ENCODE results near the gene TTLL6. TPM values are rescaled to one million over a fixed set of nuclear protein-coding genes. Genes with fewer than 3 reads are reported as not detected.

The TTLL6 gene
- total RNA-seq, 1 donor from 2014 or later: not detected

- peak overlapping the region; percentile 74 for H3K27ac Mint-ChIP-seq
- intact Hi-C loops (cut with micrococcal nuclease): loop anchor here (2.0 to 10.0 kb wide), 7 partner anchors 24 to 1240 kb away; partner anchors contain the start of genes DLX4 and IGF2BP1
- peaks cover 94% of the 10 kb centered on the region for H3K27me3 Mint-ChIP-seq
- H3K9me3 Mint-ChIP-seq: no peaks in the 10 kb centered on the region
- peak; percentile 92 for DNase-seq
- H3K36me3 Mint-ChIP-seq (ENCODE audit: low read depth): no peaks in the 10 kb centered on the region
- peaks cover 14% of the 10 kb centered on the region for H3K4me1 Mint-ChIP-seq
- peak overlapping the region; percentile 3 for H3K4me3 Mint-ChIP-seq
Measured at GRCh38 chr17:48724251-48725003, 92.6 kb downstream of the TTLL6 start.

- Mint-ChIP-seq H3K27ac (peak overlapping the region; percentile 29), H3K9me3 (no peaks in the 10 kb centered on the region), H3K4me3 (peak overlapping the region; percentile 3), H3K27me3 (peaks cover 93% of the 10 kb centered on the region), H3K36me3 (ENCODE audit: low read depth) (no peaks in the 10 kb centered on the region), H3K4me1 (peaks cover 12% of the 10 kb centered on the region)
- intact Hi-C loops (cut with micrococcal nuclease): loop anchor here (2.0 to 10.0 kb wide), 7 partner anchors 25 to 1241 kb away; partner anchors contain the start of genes DLX4 and IGF2BP1
- DNase-seq: peak; percentile 73
Measured at GRCh38 chr17:48723423-48724250, 93.4 kb downstream of the TTLL6 start.

DNA sequence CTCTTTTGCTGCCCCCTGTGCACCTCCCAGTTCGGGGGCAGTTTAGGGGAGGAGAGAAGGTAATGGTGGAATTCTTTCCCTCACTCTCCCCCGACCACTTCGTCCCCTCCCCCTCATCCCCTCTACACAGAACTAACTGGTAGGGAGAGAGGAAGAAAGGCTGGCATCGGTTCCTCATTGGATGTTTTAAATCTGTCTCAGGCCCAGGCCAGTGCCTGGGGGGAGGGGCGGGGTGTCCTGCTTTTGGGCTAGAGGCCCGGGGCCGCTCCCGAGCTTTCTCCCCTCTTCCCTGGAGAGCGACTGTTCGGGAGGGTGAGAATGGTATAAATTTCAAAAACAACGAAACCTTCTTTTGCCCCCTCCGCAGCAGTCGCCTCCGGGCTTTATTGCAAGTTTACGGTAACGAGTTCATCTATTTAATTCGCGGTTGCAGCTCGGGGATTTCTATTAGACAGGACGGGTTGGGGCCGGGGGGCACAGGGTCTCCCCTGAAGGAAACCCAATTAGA, 94.1 kb downstream of the TTLL6 start, which contains the start of gene PRAC2:
PRAC2 (plus strand) TSS at position 271 of the 508 bp plus-strand sequence. CDS start 1,226 bp downstream, outside the sequence.
- H3K9me3 Mint-ChIP-seq: no peaks in the 10 kb centered on the region
- peak within 1 kb of the TSS; percentile 29 for H3K27ac Mint-ChIP-seq
- H3K4me1 Mint-ChIP-seq: peaks cover 17% of the 10 kb centered on the region
- intact Hi-C loops (cut with micrococcal nuclease): loop anchor here (5.0 to 10.0 kb wide), 4 partner anchors 81 to 1242 kb away; partner anchors contain the start of genes DLX4 and IGF2BP1
- peak; percentile 60 for DNase-seq
- no peaks in the 10 kb centered on the region for H3K36me3 Mint-ChIP-seq (ENCODE audit: low read depth)
- H3K27me3 Mint-ChIP-seq: peaks cover 96% of the 10 kb centered on the region
- peak within 1 kb of the TSS; percentile 3 for H3K4me3 Mint-ChIP-seq

DNA sequence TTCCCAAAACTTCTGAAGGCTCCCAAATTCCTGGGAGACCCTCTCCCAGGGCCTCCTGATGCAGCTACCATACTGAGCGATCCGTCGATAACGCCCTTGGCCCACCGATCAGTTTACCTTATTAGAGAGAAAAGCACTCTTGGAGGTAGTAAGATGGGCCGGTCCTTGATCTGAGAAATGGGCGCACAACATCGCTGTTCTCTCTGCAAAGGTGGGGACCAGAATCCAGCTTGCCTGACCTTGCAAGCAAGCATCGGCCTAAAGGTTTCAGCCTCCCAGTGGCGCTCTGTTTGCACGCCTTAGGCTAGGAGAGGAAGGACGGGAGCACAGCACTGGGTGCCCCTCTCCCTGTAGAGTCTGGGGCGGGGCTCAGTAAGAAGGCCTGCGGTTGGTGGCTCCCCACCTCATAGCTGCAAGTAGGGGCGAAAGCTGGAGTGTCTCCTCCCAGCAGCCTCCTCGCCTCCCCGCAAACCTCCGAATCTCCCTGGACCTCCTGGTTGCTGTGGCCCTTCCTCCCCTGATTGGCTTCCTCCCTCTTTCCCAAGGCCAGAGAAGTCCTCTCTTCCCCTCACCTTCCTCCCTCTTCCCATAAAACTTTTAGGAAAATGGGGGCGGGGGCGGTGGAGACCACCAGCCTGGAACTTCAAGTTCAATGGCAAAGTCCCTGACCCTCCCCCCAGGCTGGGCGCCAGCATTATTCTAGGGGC, 94.7 kb downstream of the TTLL6 start, which contains the start of gene PRAC1:
PRAC1 (minus strand) TSS at position 318 of the 707 bp plus-strand sequence; CDS start at position 192, 126 bp downstream.
- intact Hi-C loops (cut with micrococcal nuclease): loop anchor here (5.0 to 10.0 kb wide), 4 partner anchors 80 to 1242 kb away; partner anchors contain the start of genes DLX4 and IGF2BP1
- H3K27me3 Mint-ChIP-seq: peaks cover 96% of the 10 kb centered on the region
- H3K36me3 Mint-ChIP-seq (ENCODE audit: low read depth): peaks cover 2% of the 10 kb centered on the region
- H3K4me3 Mint-ChIP-seq: peak within 1 kb of the TSS; percentile 3
- peaks cover 18% of the 10 kb centered on the region for H3K4me1 Mint-ChIP-seq
- H3K27ac Mint-ChIP-seq: no peak within 1 kb of the TSS
- no peaks in the 10 kb centered on the region for H3K9me3 Mint-ChIP-seq
- DNase-seq: peak; percentile 59

DNA sequence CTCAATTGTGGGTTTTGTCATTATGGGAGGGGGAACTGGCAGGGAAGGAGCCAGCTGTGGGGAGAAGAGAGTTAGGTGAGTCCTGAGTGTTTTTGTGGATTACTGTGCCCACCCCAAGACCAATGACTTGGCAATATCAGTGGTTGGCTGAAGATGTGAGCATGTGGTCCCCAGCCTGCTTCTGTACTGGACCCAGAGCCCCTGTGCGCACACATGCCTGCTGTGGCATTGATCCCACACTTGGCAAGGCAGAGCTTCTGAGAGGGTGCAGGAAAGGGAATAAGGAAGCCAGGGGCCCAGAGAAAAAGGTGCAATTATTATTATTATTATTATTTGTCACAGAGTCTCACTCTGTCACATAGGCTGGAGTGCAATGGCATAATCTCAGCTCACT, 96.0 kb downstream of the TTLL6 start:
- Mint-ChIP-seq H3K27me3 (peaks cover 94% of the 10 kb centered on the region), H3K4me1 (peaks cover 18% of the 10 kb centered on the region), H3K27ac (peak overlapping the region; percentile 1), H3K4me3 (no peak overlapping the region), H3K36me3 (ENCODE audit: low read depth) (peaks cover 2% of the 10 kb centered on the region), H3K9me3 (no peaks in the 10 kb centered on the region)
- intact Hi-C loops (cut with micrococcal nuclease): loop anchor here (5.0 to 10.0 kb wide), 4 partner anchors 79 to 1244 kb away; partner anchors contain the start of genes DLX4 and IGF2BP1
- DNase-seq: no peak

- H3K36me3 Mint-ChIP-seq (ENCODE audit: low read depth): peaks cover 2% of the 10 kb centered on the region
- no peaks in the 10 kb centered on the region for H3K9me3 Mint-ChIP-seq
- intact Hi-C loops (cut with micrococcal nuclease): loop anchor here (5.0 to 10.0 kb wide), 4 partner anchors 78 to 1244 kb away; partner anchors contain the start of genes DLX4 and IGF2BP1
- peaks cover 92% of the 10 kb centered on the region for H3K27me3 Mint-ChIP-seq
- peak overlapping the region; percentile 21 for H3K27ac Mint-ChIP-seq
- DNase-seq: no peak
- H3K4me3 Mint-ChIP-seq: no peak overlapping the region
- H3K4me1 Mint-ChIP-seq: peaks cover 18% of the 10 kb centered on the region
Measured at GRCh38 chr17:48720266-48721008, 96.6 kb downstream of the TTLL6 start.

DNA sequence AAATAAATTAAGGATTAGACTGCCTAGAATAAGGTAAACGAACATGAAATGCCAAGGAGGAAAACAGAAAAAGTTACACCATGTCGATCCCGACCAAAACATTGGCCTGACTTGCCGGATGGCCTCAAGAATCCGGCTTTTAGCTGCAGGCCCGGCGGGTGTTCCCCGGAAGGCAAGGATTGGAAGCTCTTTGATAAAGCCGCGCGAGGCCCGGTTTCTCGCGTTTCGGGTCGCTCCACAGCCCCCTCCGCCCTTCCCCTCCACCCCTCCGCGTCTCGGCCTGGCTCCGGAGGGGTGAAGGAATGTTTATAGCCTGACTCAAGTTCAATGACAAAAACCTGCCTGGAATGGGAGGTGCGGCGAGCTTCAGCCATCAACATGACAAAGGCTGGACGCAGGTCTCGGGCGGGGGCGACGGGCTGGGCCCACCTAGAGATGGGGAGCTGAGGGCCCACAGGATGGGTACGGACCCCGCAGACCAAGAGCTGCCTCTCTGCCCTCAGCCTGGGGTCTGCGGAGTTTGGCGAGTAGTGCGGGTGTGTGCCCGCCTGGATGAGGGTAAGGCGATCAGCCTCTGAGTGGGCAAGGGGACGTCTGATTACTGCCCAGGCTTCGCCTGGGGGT, 97.3 kb downstream of the TTLL6 start:
- no peak for DNase-seq
- H3K27me3 Mint-ChIP-seq: peaks cover 88% of the 10 kb centered on the region
- no peak overlapping the region for H3K4me3 Mint-ChIP-seq
- H3K9me3 Mint-ChIP-seq: no peaks in the 10 kb centered on the region
- H3K4me1 Mint-ChIP-seq: peaks cover 17% of the 10 kb centered on the region
- intact Hi-C loops (cut with micrococcal nuclease): loop anchor here (5.0 to 10.0 kb wide), 5 partner anchors 42 to 1245 kb away; partner anchors contain the start of genes DLX4 and IGF2BP1
- H3K36me3 Mint-ChIP-seq (ENCODE audit: low read depth): peaks cover 2% of the 10 kb centered on the region
- peak overlapping the region; percentile 30 for H3K27ac Mint-ChIP-seq

- intact Hi-C loops (cut with micrococcal nuclease): loop anchor here (5.0 kb wide), 1 partner anchor 42 kb away; no protein-coding TSS in a partner anchor
- Mint-ChIP-seq H3K4me1 (peaks cover 14% of the 10 kb centered on the region), H3K9me3 (no peaks in the 10 kb centered on the region), H3K36me3 (ENCODE audit: low read depth) (peaks cover 2% of the 10 kb centered on the region), H3K4me3 (no peak overlapping the region), H3K27me3 (peaks cover 86% of the 10 kb centered on the region), H3K27ac (peak overlapping the region; percentile 41)
- no peak for DNase-seq
Measured at GRCh38 chr17:48718761-48719641, 98.0 kb downstream of the TTLL6 start.

DNA sequence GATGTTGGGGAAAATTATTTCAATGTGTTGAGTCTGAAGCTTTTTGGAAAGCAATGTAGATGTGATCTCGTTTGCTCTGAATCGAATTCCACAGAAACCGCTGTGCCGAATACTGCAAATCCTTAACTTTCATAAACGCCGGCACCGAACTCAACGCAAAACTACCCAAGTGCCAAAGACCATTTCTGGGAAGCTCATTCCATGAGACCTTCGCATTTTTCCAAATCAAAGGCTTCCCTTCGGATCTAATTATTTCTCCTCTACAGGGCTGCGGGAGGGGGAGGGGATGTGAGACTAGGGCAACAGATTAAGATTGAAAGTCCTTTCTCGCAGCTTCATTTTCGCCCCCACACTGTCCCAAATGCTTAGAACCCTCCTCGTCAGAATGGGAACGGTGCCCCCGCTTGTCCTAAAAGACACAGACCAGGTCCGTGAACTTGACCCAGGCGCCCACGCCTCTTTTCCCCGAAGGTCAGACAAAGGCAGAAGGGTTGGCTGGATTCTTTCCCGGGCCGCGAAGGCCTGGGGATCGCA, 98.7 kb downstream of the TTLL6 start:
- H3K4me3 Mint-ChIP-seq: no peak overlapping the region
- peak overlapping the region; percentile 21 for H3K27ac Mint-ChIP-seq
- H3K36me3 Mint-ChIP-seq (ENCODE audit: low read depth): peaks cover 2% of the 10 kb centered on the region
- peak; percentile 65 for DNase-seq
- H3K27me3 Mint-ChIP-seq: peaks cover 81% of the 10 kb centered on the region
- no peaks in the 10 kb centered on the region for H3K9me3 Mint-ChIP-seq
- peaks cover 11% of the 10 kb centered on the region for H3K4me1 Mint-ChIP-seq
- intact Hi-C loops (cut with micrococcal nuclease): loop anchor here (5.0 kb wide), 1 partner anchor 41 kb away; no protein-coding TSS in a partner anchor

GRCh38 chr17:48717367-48718226, 99.4 kb downstream of the TTLL6 start:
- no peak for DNase-seq
- Mint-ChIP-seq H3K27ac (peak overlapping the region; percentile 47), H3K36me3 (ENCODE audit: low read depth) (peaks cover 2% of the 10 kb centered on the region), H3K27me3 (peaks cover 77% of the 10 kb centered on the region), H3K4me1 (peaks cover 9% of the 10 kb centered on the region), H3K9me3 (no peaks in the 10 kb centered on the region), H3K4me3 (no peak overlapping the region)
- intact Hi-C loops (cut with micrococcal nuclease): loop anchor here (5.0 kb wide), 1 partner anchor 40 kb away; no protein-coding TSS in a partner anchor

Measured in activated CD4-positive, alpha-beta T cell treated with anti-CD3 and anti-CD28 coated beads, Interleukin-2, amount 10 ng/mL, durations not matched to agents 24 days and 14 days (primary cell).